HepG2 (cell line): ENCODE measurements around the gene ETV6. TPM values are rescaled to one million over a fixed set of nuclear protein-coding genes. Genes with fewer than 3 reads are reported as not detected.

ENCODE experiments used
- ATAC-seq: fragments of 200-7000 bp; cut with Tn5 transposase; 3 replicates; pipeline ENCODE4 v1.9.1; 2020; ENCODE audit warnings: mild to moderate bottlenecking, moderate library complexity
- BruUV-seq: library from RNA; stranded (reverse); fragments of 400-500 nt; replicated peaks from 2 replicates; lab custom pipeline; 2021; lab: Mats Ljungman, UMichigan
- CTCF ChIA-PET: fragments of 300-600 bp; formaldehyde crosslinking; extraction: SDS; loops from one replicate; lab custom pipeline; 2021; ENCODE audit warnings: low total read pairs, inconsistent platforms, low intra/inter-chr PET ratio; lab: Yijun Ruan, JAX
- POLR2A ChIA-PET: fragments of 350-600 bp; sonication (Branson Sonifier 250); formaldehyde crosslinking; loops from one replicate; lab custom pipeline; 2020; ENCODE audit warnings: antibody characterized with exemption, inconsistent platforms; lab: Yijun Ruan, JAX
- DNase-seq: peaks from one replicate; pipeline ENCODE4 v3.0.0-alpha.2; 2015; ENCODE audit warnings: low spot score
- FAIRE-seq: peaks from 3 replicates; lab custom pipeline; 2011; peaks lifted over from hg19 to GRCh38; lab: Jason Lieb, UNC
- H2AFZ ChIP-seq: one replicate; pipeline ENCODE4 v1.6.1; 2011; ENCODE audit warnings: low read length, inconsistent platforms
- H3K27ac ChIP-seq: fragments of 300-600 bp; 3 replicates; pipeline ENCODE4 v1.8.0; 2011; ENCODE audit warnings: mixed run types, mild to moderate bottlenecking, mixed read lengths, low read length, inconsistent platforms; ENCODE audit not compliant: insufficient read depth; ENCODE audit errors: extremely low read length
- H3K27me3 ChIP-seq, 2 experiments: fragments of 200-600 bp in 1 of 2; 2 replicates in 1 of 2; 3 replicates in 1 of 2; pipeline versions ENCODE4 v1.6.0 to v1.8.0; 2011; ENCODE audit warnings: low read length in 2 of 2, mild to moderate bottlenecking in 2 of 2, moderate library complexity in 2 of 2, inconsistent platforms in 1 of 2; ENCODE audit not compliant: insufficient read depth in 2 of 2, control insufficient read depth in 1 of 2
- H3K36me3 ChIP-seq, 2 experiments: fragments of 200-600 bp in 1 of 2; replicated peaks in 1 of 2; 2 replicates in 1 of 2; 3 replicates in 1 of 2; pipeline versions ENCODE4 v1.5.1 to v1.8.0; 2011; ENCODE audit warnings: low read length in 2 of 2, inconsistent platforms in 1 of 2; ENCODE audit not compliant: insufficient read depth in 2 of 2, control insufficient read depth in 1 of 2
- H3K4me1 ChIP-seq: 2 replicates; pipeline ENCODE4 v1.5.1; 2012; ENCODE audit warnings: low read length, inconsistent platforms; ENCODE audit not compliant: insufficient read depth
- H3K4me2 ChIP-seq: 2 replicates; pipeline ENCODE4 v1.6.0; 2011; ENCODE audit warnings: low read depth, low read length, inconsistent platforms
- H3K4me3 ChIP-seq, 3 experiments: fragments of 200-600 bp in 1 of 3; sonication (generic), shearing (Covaris generic) in 1 of 3; replicated peaks in 1 of 3; 2 replicates each; pipeline ENCODE4 v1.5.1; 2011 to 2016; ENCODE audit warnings: low read length in 3 of 3, inconsistent platforms in 2 of 3, low read depth in 2 of 3, mild to moderate bottlenecking in 2 of 3, control low read depth in 1 of 3, mixed read lengths in 1 of 3; ENCODE audit not compliant: insufficient read depth in 1 of 3
- H3K79me2 ChIP-seq: one replicate; pipeline ENCODE4 v1.6.1; 2011; ENCODE audit warnings: low read length, inconsistent platforms; ENCODE audit not compliant: insufficient read depth
- H3K9ac ChIP-seq: 2 replicates; pipeline ENCODE4 v1.6.0; 2011; ENCODE audit warnings: mild to moderate bottlenecking, low read depth, low read length, inconsistent platforms; ENCODE audit not compliant: insufficient read depth
- H3K9me3 ChIP-seq: 2 replicates; pipeline ENCODE4 v1.5.1; 2012; ENCODE audit warnings: mild to moderate bottlenecking, low read length
- H4K20me1 ChIP-seq: 2 replicates; pipeline ENCODE4 v1.6.0; 2011; ENCODE audit warnings: inconsistent platforms, mild to moderate bottlenecking, low read length, moderate library complexity; ENCODE audit not compliant: insufficient read depth
- BRD4 ChIP-seq: sonication (generic); formaldehyde crosslinking; IDR thresholded peaks from 2 replicates; pipeline ENCODE4 v1.4.0; 2020; ENCODE audit warnings: missing genetic modification reagents
- ISL2 ChIP-seq: sonication (generic); formaldehyde crosslinking; IDR thresholded peaks from 2 replicates; pipeline ENCODE4 v1.5.0; 2020; ENCODE audit warnings: missing genetic modification reagents
- MXD4 ChIP-seq: IDR thresholded peaks from 2 replicates; pipeline ENCODE4 v1.6.1; 2016; ENCODE audit warnings: mild to moderate bottlenecking, missing biosample characterization, missing genetic modification reagents
- PHF21A ChIP-seq: sonication (generic); formaldehyde crosslinking; IDR thresholded peaks from 2 replicates; pipeline ENCODE4 v1.5.0; 2020; ENCODE audit warnings: mild to moderate bottlenecking, missing genetic modification reagents
- WGBS: methylation state at CpG from one replicate; pipeline ENCODE4 v1.1.6; 2017; ENCODE audit warnings: low lambda C conversion rate; 5-methylcytosine and 5-hydroxymethylcytosine counted together
- in situ Hi-C: cut with HindIII; loops from 2 replicates; pipeline ENCODE4 v1.10.0; 2017; ENCODE audit warnings: low pct_unique_long_range_greater_than_20kb; ENCODE audit not compliant: extremely low pct_ligation_motif_present
- intact Hi-C: fragments of 100-400 bp; cut with micrococcal nuclease; formaldehyde crosslinking; loops from one replicate; pipeline ENCODE4 v1.10.0; 2022; ENCODE audit not compliant: unreplicated experiment
- polyA plus RNA-seq, 8 experiments: library from polyadenylated mRNA; depleted of rRNA in 3 of 8; stranded (reverse) in 7 of 8; unstranded in 1 of 8; fragments of >200 nt; fragmentation: Illumina TruSeq in 4 of 8; extraction: Trizol in 4 of 8; gene quantifications; 2 replicates each; pipeline versions ENCODE4 v1.2.1 to v1.2.3, GENCODE V29; 2011 to 2016; ENCODE audit warnings: low read depth in 4 of 8, missing spikeins in 1 of 8, mixed read lengths in 1 of 8; ENCODE audit not compliant: insufficient read depth in 1 of 8
- total RNA-seq, 5 experiments: library from RNA; depleted of rRNA; stranded (reverse); fragments of >200 nt; fragmentation: Illumina TruSeq; extraction: Trizol; gene quantifications; 2 replicates each; pipeline ENCODE4 v1.2.3, GENCODE V29; 2016; ENCODE audit warnings: low read depth in 1 of 5

The ETV6 gene
- total and polyA plus RNA-seq, 2 of the 13 experiments (the other 11 are each of a cell fraction or from before 2014, with no cell fraction given), result 2.2 to 3.0 TPM

- Histone ChIP-seq H3K27ac (no peak overlapping the region), H3K79me2 (no peaks in the 10 kb centered on the region), H3K9me3 (no peaks in the 10 kb centered on the region), H3K4me2 (no peak overlapping the region), H4K20me1 (no peaks in the 10 kb centered on the region), H3K27me3 (no peaks in the 10 kb centered on the region)
- ATAC-seq (no peak), DNase-seq (no peak)
- in situ Hi-C loops (no loop called here), intact Hi-C loops (no loop called here)
- no TSS peak for BruUV-seq
- WGBS, result 95% methylated on average over 7 of the region's 7 CpGs
- POLR2A ChIA-PET, result no interaction called here
- CTCF ChIA-PET, result no interaction called here
- TF ChIP-seq BRD4 (CRISPR knock-in tag) (no peak), PHF21A (CRISPR knock-in tag) (no peak)
- TF ChIP-seq, all 625 proteins: peak for 0
- H3K4me1 ChIP-seq, result peaks cover 29% of the 10 kb centered on the region
- FAIRE-seq, result no peak
- no peak overlapping the region for H3K9ac ChIP-seq
- no peak overlapping the region for H3K4me3 ChIP-seq
- H2AFZ ChIP-seq, result no peak overlapping the region
- H3K36me3 ChIP-seq, result no peaks in the 10 kb centered on the region
Observed at GRCh38 chr12:11724888-11725311, 75.4 kb downstream of the ETV6 start.

- no peak for ATAC-seq
- H3K4me3 ChIP-seq, result no peak overlapping the region
- 96% methylated on average over 8 of the region's 8 CpGs for WGBS
- H3K4me1 ChIP-seq, result peaks cover 29% of the 10 kb centered on the region
- H3K9ac ChIP-seq, result no peak overlapping the region
- H3K79me2 ChIP-seq, result no peaks in the 10 kb centered on the region
- no peak overlapping the region for H2AFZ ChIP-seq
- H3K9me3 ChIP-seq, result no peaks in the 10 kb centered on the region
- intact Hi-C loops, result no loop called here
- no peak for FAIRE-seq
- no peak overlapping the region for H3K4me2 ChIP-seq
- no peaks in the 10 kb centered on the region for H3K27me3 ChIP-seq
- H3K27ac ChIP-seq, result no peak overlapping the region
- POLR2A ChIA-PET, result no interaction called here
- no peaks in the 10 kb centered on the region for H3K36me3 ChIP-seq
- CTCF ChIA-PET, result no interaction called here
- no peak for DNase-seq
- no peaks in the 10 kb centered on the region for H4K20me1 ChIP-seq
- TF ChIP-seq ISL2 (CRISPR knock-in tag) (no peak), MXD4 (no peak)
- TF ChIP-seq, all 625 proteins: peak for 0
- in situ Hi-C loops, result no loop called here
- no TSS peak for BruUV-seq
Observed at GRCh38 chr12:11725686-11726085, 76.2 kb downstream of the ETV6 start.
